SK-N-SH (cell line): ENCODE results near the gene CC2D1B. TPM values are rescaled to one million over a fixed set of nuclear protein-coding genes. Genes with fewer than 3 reads are reported as not detected.
"Not testable (repeated sequence)": the region's sequence is repeated elsewhere in the genome, so short reads cannot be mapped to it uniquely, and the experiment has no call there.

Experiments
- CTCF ChIA-PET: fragments of 300-600, 350-600 bp; formaldehyde crosslinking; extraction: SDS; loops from one replicate; lab custom pipeline; 2021; lab: Yijun Ruan, JAX
- POLR2A ChIA-PET: fragments of 350-600 bp; sonication (Branson Sonifier 250); formaldehyde crosslinking; extraction: SDS; loops from one replicate; lab custom pipeline; 2020; ENCODE audit warnings: antibody characterized with exemption, inconsistent platforms; lab: Yijun Ruan, JAX
- DNase-seq: peaks from one replicate; pipeline ENCODE4 v3.0.0; 2012
- H2AFZ ChIP-seq: fragments of 200-600 bp; sonication (generic); 2 replicates; pipeline ENCODE4 v1.8.1; 2016; ENCODE audit warnings: antibody characterized with exemption, mild to moderate bottlenecking, low read depth
- H3F3A ChIP-seq: fragments of 200-600 bp; sonication (generic); replicated peaks from 2 replicates; pipeline ENCODE3; 2016; ENCODE audit warnings: antibody characterized with exemption, mild to moderate bottlenecking; ENCODE audit not compliant: insufficient read depth
- H3K27ac ChIP-seq, 2 experiments: fragments of 200-500 bp in 1 of 2; fragments of 200-600 bp in 1 of 2; sonication (Bioruptor generic) in 1 of 2; sonication (generic), shearing (Covaris generic) in 1 of 2; 2 replicates each; pipeline versions ENCODE4 v1.5.1 to v1.6.1; 2014 to 2016; ENCODE audit warnings: low read depth in 2 of 2, inconsistent platforms in 1 of 2, low read length in 1 of 2, mild to moderate bottlenecking in 1 of 2, mixed read lengths in 1 of 2
- H3K27me3 ChIP-seq: fragments of 200-600 bp; sonication (generic), shearing (Covaris generic); 2 replicates; pipeline ENCODE4 v1.6.1; 2016; ENCODE audit warnings: mixed run types; ENCODE audit not compliant: insufficient read depth
- H3K36me3 ChIP-seq, 2 experiments: fragments of 200-500 bp in 1 of 2; fragments of 200-600 bp in 1 of 2; sonication (Bioruptor generic) in 1 of 2; sonication (generic) in 1 of 2; replicated peaks in 1 of 2; 2 replicates each; pipeline versions ENCODE3 to v1.5.1; 2014 to 2016; ENCODE audit warnings: low read length in 1 of 2, mild to moderate bottlenecking in 1 of 2; ENCODE audit not compliant: insufficient read depth in 2 of 2, control insufficient read depth in 1 of 2
- H3K4me1 ChIP-seq, 2 experiments: fragments of 200-500 bp in 1 of 2; fragments of 200-600 bp in 1 of 2; sonication (Bioruptor generic) in 1 of 2; sonication (generic), shearing (Covaris generic) in 1 of 2; 2 replicates each; pipeline versions ENCODE4 v1.5.1 to v1.6.1; 2014 to 2016; ENCODE audit warnings: low read depth in 1 of 2, low read length in 1 of 2, mixed run types in 1 of 2; ENCODE audit not compliant: insufficient read depth in 2 of 2, control insufficient read depth in 1 of 2
- H3K4me2 ChIP-seq: fragments of 200-600 bp; sonication (generic), shearing (Covaris generic); 2 replicates; pipeline ENCODE4 v1.6.1; 2017; ENCODE audit warnings: mixed run types
- H3K4me3 ChIP-seq, 2 experiments: fragments of 200-500 bp in 1 of 2; fragments of 200-600 bp in 1 of 2; sonication (Bioruptor generic) in 1 of 2; sonication (generic), shearing (Covaris generic) in 1 of 2; 2 replicates each; pipeline versions ENCODE4 v1.5.1 to v1.8.1; 2014 to 2016; ENCODE audit warnings: low read depth in 2 of 2, inconsistent platforms in 1 of 2, low read length in 1 of 2, mild to moderate bottlenecking in 1 of 2, mixed read lengths in 1 of 2, moderate library complexity in 1 of 2
- H3K79me2 ChIP-seq: fragments of 200-600 bp; sonication (generic); 2 replicates; pipeline ENCODE4 v1.8.1; 2017; ENCODE audit warnings: mild to moderate bottlenecking; ENCODE audit not compliant: insufficient read depth
- H3K9ac ChIP-seq: fragments of 200-600 bp; sonication (generic); 2 replicates; pipeline ENCODE4 v1.6.1; 2017; ENCODE audit warnings: mixed run types
- H3K9me2 ChIP-seq: fragments of 200-600 bp; sonication (generic); 2 replicates; pipeline ENCODE4 v1.6.1; 2017; ENCODE audit warnings: mixed run types
- H3K9me3 ChIP-seq: fragments of 200-600 bp; sonication (generic); 2 replicates; pipeline ENCODE4 v1.6.1; 2017; ENCODE audit warnings: mixed run types, mild to moderate bottlenecking, moderate library complexity
- H4K20me1 ChIP-seq: fragments of 200-600 bp; sonication (generic); 2 replicates; pipeline ENCODE4 v1.6.1; 2017; ENCODE audit warnings: mild to moderate bottlenecking, mixed run types; ENCODE audit not compliant: insufficient read depth
- ELF1 ChIP-seq: IDR thresholded peaks from 2 replicates; pipeline ENCODE4 v1.4.0; 2012
- EP300 ChIP-seq, 2 experiments: IDR thresholded peaks; 2 replicates each; pipeline versions ENCODE4 v1.4.0 to v1.6.1; 2012; ENCODE audit warnings: borderline replicate concordance in 1 of 2, low read depth in 1 of 2, low read length in 1 of 2
- FOSL2 ChIP-seq: IDR thresholded peaks from 2 replicates; pipeline ENCODE4 v1.4.0; 2012; ENCODE audit warnings: low read depth, mild to moderate bottlenecking, moderate library complexity, borderline replicate concordance
- FOXM1 ChIP-seq: IDR thresholded peaks from 2 replicates; pipeline ENCODE4 v1.4.0; 2012; ENCODE audit warnings: low read depth, mild to moderate bottlenecking
- GABPA ChIP-seq: IDR thresholded peaks from 2 replicates; pipeline ENCODE4 v1.4.0; 2012; ENCODE audit warnings: low read depth, mild to moderate bottlenecking
- JUND ChIP-seq: IDR thresholded peaks from 2 replicates; pipeline ENCODE4 v1.4.0; 2012
- NFIC ChIP-seq: IDR thresholded peaks from 2 replicates; pipeline ENCODE4 v1.4.0; 2012; ENCODE audit warnings: borderline replicate concordance
- NRF1 ChIP-seq: IDR thresholded peaks from 2 replicates; pipeline ENCODE4 v1.6.1; 2012; ENCODE audit warnings: low read depth, mild to moderate bottlenecking, low read length
- POLR2AphosphoS5 ChIP-seq: IDR thresholded peaks from 2 replicates; pipeline ENCODE4 v1.6.1; 2012; ENCODE audit warnings: low read depth, low read length
- REST ChIP-seq: IDR thresholded peaks from 2 replicates; pipeline ENCODE4 v1.6.1; 2012; ENCODE audit warnings: mild to moderate bottlenecking, low read depth, low read length, moderate library complexity
- RXRA ChIP-seq: IDR thresholded peaks from 2 replicates; pipeline ENCODE4 v1.4.0; 2012; ENCODE audit warnings: low read depth, mild to moderate bottlenecking, borderline replicate concordance
- SMC3 ChIP-seq: IDR thresholded peaks from 2 replicates; pipeline ENCODE4 v1.6.1; 2012; ENCODE audit warnings: low read depth, low read length, improper control_type of control experiment
- TCF12 ChIP-seq: IDR thresholded peaks from 2 replicates; pipeline ENCODE4 v1.4.0; 2012
- WGBS: methylation state at CpG from one replicate; pipeline ENCODE4 v1.1.6; 2017; ENCODE audit warnings: low lambda C conversion rate; 5-methylcytosine and 5-hydroxymethylcytosine counted together
- polyA plus RNA-seq, 3 experiments: library from polyadenylated mRNA; depleted of rRNA; stranded (reverse); fragments of >200 nt; gene quantifications; 2 replicates each; pipeline ENCODE4 v1.2.3, GENCODE V29; 2012
- TF ChIP-seq, protein P1 (sequence below): IDR thresholded peaks from 2 replicates; pipeline ENCODE4 v1.4.0; 2012; ENCODE audit warnings: low read depth, borderline replicate concordance

The CC2D1B gene
- polyA plus RNA-seq, 1 of the 3 experiments (the other 2 are of a cell fraction), result 18.7 TPM

DNA sequence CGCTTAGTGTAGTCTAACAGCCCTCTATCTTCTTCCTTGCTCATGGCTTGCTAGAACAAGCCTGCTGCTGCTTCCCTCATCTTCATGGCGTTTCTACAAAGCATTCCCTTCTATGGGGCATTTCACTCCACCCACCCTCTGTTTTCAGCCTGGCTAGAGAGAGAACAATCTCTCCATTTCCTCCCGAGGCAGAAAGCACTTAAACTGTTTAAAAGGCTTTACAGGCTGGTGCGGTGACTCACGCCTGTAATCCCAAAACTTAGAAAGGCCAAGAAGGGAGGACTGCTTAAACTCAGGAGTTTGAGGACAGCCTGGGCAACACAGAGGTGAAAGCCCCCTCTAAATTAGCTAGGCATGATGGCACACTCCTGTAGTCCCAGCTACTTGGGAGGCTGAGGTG is 20.5 kb upstream of the CC2D1B start:
- no peak for DNase-seq
- H3K27me3 ChIP-seq, result no peaks in the 10 kb centered on the region
- no peak overlapping the region for H3K4me2 ChIP-seq
- 91% methylated on average over 5 of the region's 5 CpGs for WGBS
- H3K27ac ChIP-seq, result no peak overlapping the region
- H3K9me2 ChIP-seq, result no peaks in the 10 kb centered on the region
- H3K79me2 ChIP-seq, result peaks cover 5% of the 10 kb centered on the region; the same call in 1 of the 2 replicates
- no peaks in the 10 kb centered on the region for H3K4me1 ChIP-seq
- no peak overlapping the region for H3K9ac ChIP-seq
- POLR2A ChIA-PET, result no interaction called here
- no peaks in the 10 kb centered on the region for H3K9me3 ChIP-seq
- no peak overlapping the region for H2AFZ ChIP-seq
- H4K20me1 ChIP-seq, result no peaks in the 10 kb centered on the region
- TF ChIP-seq NRF1, result no peak
- TF ChIP-seq SMC3, result no peak
- no peak for TF ChIP-seq NFIC
- no peak for TF ChIP-seq ELF1
- no peak for TF ChIP-seq EP300 (IDR thresholded peaks at IDR 0.05; ENCODE audit: borderline replicate concordance in 1 of 2, low read depth in 1 of 2, low read length in 1 of 2)
- TF ChIP-seq TCF12, result no peak
- no peak for TF ChIP-seq FOXM1
- TF ChIP-seq, all 33 proteins: peak for 0
- no peak overlapping the region for H3K4me3 ChIP-seq
- H3F3A ChIP-seq, result no peaks in the 10 kb centered on the region
- H3K36me3 ChIP-seq, result peaks cover 6 to 38% of the 10 kb centered on the region in 2 experiments
- CTCF ChIA-PET, result no interaction called here

- no peak for DNase-seq
- Histone ChIP-seq H2AFZ (no peak overlapping the region), H3K27ac (no peak overlapping the region), H3K9ac (no peak overlapping the region), H3K79me2 (peaks cover 3% of the 10 kb centered on the region; the same call in 1 of the 2 replicates), H3K9me3 (no peaks in the 10 kb centered on the region), H3F3A (no peaks in the 10 kb centered on the region), H3K4me2 (no peak overlapping the region), H3K36me3 (peaks cover 8 to 40% of the 10 kb centered on the region in 2 experiments), H3K4me3 (no peak overlapping the region), H4K20me1 (no peaks in the 10 kb centered on the region), H3K9me2 (no peaks in the 10 kb centered on the region), H3K4me1 (no peaks in the 10 kb centered on the region), H3K27me3 (no peaks in the 10 kb centered on the region)
- 98% methylated on average over 3 of the region's 3 CpGs for WGBS
- CTCF ChIA-PET, result no interaction called here
- TF ChIP-seq JUND (no peak), POLR2AphosphoS5 (no peak), FOSL2 (no peak), GABPA (no peak), RXRA (no peak), REST (no peak), TCF12 (no peak), ELF1 (no peak), NFIC (no peak)
- TF ChIP-seq, protein P1, sequence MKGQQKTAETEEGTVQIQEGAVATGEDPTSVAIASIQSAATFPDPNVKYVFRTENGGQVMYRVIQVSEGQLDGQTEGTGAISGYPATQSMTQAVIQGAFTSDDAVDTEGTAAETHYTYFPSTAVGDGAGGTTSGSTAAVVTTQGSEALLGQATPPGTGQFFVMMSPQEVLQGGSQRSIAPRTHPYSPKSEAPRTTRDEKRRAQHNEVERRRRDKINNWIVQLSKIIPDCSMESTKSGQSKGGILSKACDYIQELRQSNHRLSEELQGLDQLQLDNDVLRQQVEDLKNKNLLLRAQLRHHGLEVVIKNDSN, result no peak
- POLR2A ChIA-PET, result no interaction called here
Observed at GRCh38 chr1:52385376-52385775, 19.4 kb upstream of the CC2D1B start.

- H3K27ac ChIP-seq, DNase-seq, POLR2A ChIA-PET, H2AFZ ChIP-seq, H4K20me1 ChIP-seq, H3K4me3 ChIP-seq, H3K79me2 ChIP-seq, H3K4me2 ChIP-seq, H3K4me1 ChIP-seq, H3K9ac ChIP-seq, H3K9me3 ChIP-seq, H3K9me2 ChIP-seq, H3K27me3 ChIP-seq: not testable (repeated sequence)
- H3F3A ChIP-seq, result peaks cover 24% of the 10 kb centered on the region
- CTCF ChIA-PET, result interaction anchor here (0.8 kb wide), 1 partner anchor 21 kb away, joined by 3 read pairs; no protein-coding TSS in a partner anchor
- peaks cover 5 to 14% of the 10 kb centered on the region in 2 experiments for H3K36me3 ChIP-seq
- WGBS, result 54% methylated on average over 1 of the region's 1 CpG
Observed at GRCh38 chr1:52369851-52370250, 3.8 kb upstream of the CC2D1B start.
